NOMO-1 treated with DMSO at 0.1 percent for 48 hours (cell line): ENCODE measurements around the gene USP6NL.
A peak's percentile ranks its signal among the peaks of the same experiment; 100 is the strongest.
"Not testable (repeated sequence)": the region's sequence is repeated elsewhere in the genome, so short reads cannot be mapped to it uniquely, and the experiment has no call there.

Source experiments
- DNase-seq: peaks from one replicate; lab custom pipeline; 2025; ENCODE audit not compliant: unreplicated experiment; lab: John Stamatoyannopoulos, UW

Gene USP6NL

GRCh38 chr10:11520892-11521291 lies 90.6 kb downstream of the USP6NL start:
- DNase-seq: no peak

GRCh38 chr10:11517150-11517549 lies 94.3 kb downstream of the USP6NL start:
- DNase-seq: no peak

GRCh38 chr10:11516431-11516746 lies 95.1 kb downstream of the USP6NL start:
- DNase-seq: no peak

DNA sequence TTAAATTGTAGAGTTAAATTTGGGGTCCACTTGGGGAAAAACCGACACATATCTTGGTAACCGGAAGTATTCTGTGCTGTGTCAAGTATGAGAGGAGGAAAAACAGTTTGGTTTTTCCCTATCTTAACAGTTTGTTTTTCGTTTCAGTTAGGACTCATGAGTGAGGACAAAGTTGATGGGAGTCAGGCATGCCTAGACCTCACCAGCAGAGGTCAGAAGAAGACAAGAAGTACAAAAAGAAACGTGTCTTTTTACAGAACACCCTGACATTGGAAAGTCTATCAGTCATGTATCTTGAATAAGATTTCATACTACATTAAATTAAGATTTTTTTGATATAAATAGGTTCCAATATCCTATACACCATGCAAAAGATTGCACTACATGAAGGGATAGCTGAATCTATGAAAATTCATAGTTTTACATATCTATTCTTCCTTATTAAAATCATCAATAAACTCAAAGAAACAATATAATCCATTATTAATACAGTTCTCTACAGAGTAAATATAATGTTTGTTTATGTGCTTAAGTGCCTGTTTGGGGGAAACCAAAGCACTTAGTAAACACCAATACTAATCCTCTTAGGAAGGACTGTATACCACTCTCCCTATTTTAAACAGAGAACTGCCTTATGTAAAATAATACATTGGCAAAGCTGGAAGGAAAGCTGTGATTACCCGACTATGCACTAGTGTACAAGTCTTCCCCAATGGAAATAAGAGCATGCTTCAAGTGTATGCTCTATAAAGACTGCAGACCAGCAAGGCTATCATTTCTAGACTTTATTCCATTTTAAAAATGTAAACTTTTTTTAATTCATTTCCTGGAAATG lies 95.6 kb downstream of the USP6NL start:
- DNase-seq: peak; percentile 62

- DNase-seq: no peak
Measured at GRCh38 chr10:11513727-11514126, 97.7 kb downstream of the USP6NL start.

DNA sequence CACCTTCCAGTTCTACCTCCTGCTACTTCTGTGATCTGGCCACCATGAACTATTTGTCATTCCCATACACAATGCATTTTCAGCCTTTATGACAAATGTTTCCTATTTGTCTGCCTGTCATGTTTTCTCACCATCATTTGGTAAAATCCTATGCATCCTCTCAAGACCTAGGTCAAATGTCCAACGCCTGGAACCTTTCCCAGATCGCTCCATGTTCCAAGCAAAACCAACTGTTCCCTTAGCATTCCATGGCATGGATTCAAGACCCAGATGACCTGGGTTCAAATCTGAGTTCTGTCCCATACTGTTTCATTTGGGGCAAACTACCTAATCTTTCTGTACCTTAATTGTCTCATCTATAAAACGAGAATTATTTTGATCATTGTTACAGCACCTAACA lies 98.9 kb downstream of the USP6NL start:
- no peak for DNase-seq

DNA sequence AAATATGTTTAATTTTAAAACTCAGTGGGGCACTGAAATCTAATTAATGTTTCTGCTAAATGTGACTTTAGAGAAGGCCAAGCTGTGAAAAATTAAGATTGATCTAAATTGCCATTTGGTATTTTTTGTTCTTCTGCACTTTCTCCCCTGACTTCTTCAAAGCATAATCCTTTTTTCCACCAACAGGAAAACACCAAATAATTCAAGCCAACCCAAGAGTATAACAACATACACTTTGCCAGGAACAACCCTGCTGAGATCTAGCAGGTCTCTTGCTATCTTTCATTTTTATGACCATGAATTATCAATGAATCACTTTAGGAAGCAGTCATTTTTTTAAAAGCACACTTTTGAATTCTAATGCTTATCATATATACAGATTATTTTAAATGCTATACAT lies 100.1 kb downstream of the USP6NL start:
- no peak for DNase-seq

- DNase-seq: no peak
Measured at GRCh38 chr10:11510736-11511135, 100.7 kb downstream of the USP6NL start.

- no peak for DNase-seq
Measured at GRCh38 chr10:11510281-11510680, 101.2 kb downstream of the USP6NL start.

GRCh38 chr10:11509036-11509435 lies 102.4 kb downstream of the USP6NL start:
- DNase-seq: no peak

GRCh38 chr10:11506247-11506789 lies 105.1 kb downstream of the USP6NL start:
- DNase-seq: no peak

- DNase-seq: no peak
Measured at GRCh38 chr10:11505639-11506038, 105.8 kb downstream of the USP6NL start.

DNA sequence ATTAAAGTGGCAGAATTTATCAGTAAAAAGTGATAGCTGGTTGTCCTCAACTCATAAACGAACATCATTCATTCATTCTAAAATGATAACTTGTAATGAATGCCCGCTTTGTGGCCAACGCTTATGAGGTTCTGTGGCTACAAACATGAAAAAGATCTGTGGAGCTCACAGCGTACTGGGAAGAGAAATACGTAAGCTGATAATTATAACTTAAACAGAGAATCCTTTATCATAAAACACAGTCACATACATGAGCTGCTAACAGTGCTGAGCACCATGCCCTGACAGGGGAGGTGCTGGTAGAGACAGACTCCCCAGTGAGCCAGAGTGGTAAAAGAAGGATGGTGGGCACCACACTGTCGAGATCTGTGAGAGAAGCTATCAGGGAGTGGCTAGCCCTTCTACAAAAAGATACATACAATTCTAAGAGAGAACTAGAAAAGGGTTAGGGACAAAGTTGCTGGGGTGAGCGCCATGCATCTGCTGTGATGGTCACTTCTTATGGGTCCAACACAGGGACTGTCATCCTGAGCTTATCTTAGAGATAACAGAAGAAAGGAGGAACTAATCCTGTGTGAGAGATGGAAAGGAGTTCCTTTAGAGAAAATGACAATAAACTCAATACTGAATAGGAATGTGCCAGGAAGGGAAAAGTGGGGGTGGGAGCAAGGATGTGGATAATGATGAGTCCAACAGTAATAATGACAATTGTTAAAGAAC lies 106.7 kb downstream of the USP6NL start:
- no peak for DNase-seq

DNA sequence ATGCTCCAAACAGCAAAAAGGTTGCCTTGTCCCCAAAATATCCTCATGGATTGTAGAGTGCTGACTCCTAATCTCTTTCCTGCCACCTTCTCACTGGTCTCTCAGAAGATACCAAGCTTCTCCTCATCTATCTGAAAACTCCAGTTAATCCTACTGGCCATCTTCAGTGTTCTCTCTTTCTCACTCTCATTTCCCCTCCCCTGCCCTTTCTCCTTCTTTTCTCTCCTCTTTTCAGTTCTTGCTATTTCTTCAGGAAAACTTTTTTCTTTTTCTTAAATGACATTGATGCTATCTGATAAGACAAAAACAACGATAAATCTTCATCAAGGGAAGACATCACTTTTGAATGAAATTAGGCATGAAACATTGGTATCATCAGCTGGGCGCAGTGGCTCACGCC lies 109.8 kb downstream of the USP6NL start:
- DNase-seq: no peak

DNA sequence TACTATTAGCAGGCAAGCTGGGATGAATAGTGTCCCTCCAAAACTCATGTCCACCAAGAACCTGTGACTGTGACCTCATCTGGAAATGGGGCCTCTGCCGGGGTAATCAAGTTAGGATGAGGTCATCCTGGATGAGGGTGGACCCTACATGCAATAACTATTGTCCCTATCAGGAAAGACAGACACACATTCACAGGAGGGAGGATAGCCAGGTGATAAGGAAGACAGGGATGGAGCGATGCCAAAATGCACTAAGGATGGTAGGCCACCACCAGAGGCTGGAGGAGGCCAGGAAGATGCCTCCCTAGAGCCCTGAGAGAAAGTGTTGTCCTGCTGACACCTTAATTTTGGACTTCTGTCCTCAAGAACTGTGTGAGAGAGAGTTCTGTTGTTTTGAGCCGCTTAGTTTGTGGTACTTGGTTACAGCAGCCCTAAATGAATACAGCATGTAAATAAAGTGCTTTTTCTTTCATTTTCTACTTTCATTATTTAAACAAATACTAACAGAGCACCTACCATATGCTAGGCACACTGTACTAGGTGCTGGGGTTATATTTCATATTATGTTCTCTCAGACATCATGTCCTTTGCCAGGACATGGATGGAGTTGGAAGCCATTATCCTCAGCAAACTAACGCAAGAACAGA lies 111.9 kb downstream of the USP6NL start:
- DNase-seq: no peak

DNA sequence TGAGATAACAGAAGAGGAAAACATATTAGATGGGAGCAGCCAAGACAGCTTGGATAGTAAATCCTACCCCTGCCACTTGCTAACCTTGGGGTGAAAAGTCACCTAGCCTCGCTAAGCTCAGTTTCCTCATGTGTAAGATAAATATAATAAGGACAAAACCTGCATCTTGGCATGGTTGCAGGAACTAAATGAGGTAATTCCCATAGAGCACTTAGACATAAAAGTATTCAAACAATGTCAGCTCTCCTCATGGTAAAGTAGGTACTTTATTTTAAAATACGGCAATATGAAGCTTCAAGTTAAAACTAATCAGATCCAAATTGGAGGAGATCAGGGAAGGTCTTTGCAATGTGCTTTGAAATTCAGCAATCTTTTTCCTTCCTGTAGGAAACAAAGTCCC lies 113.1 kb downstream of the USP6NL start:
- DNase-seq: no peak

DNA sequence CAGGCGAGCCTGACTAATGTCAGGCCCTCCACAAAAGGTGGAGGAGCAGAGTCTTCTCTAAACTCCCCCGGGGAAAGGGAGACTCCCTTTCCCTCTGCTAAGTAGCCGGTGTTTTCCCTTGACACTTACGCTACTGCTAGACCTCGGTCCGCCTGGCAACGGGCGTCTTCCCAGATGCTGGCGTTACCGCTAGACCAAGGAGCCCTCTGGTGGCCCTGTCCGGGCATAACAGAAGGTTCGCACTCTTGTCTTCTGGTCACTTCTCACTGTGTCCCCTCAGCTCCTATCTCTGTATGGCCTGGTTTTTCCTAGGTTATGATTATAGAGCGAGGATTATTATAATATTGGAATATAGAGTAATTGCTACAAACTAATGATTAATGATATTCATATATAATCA lies 116.5 kb downstream of the USP6NL start:
- not testable (repeated sequence) for DNase-seq

DNA sequence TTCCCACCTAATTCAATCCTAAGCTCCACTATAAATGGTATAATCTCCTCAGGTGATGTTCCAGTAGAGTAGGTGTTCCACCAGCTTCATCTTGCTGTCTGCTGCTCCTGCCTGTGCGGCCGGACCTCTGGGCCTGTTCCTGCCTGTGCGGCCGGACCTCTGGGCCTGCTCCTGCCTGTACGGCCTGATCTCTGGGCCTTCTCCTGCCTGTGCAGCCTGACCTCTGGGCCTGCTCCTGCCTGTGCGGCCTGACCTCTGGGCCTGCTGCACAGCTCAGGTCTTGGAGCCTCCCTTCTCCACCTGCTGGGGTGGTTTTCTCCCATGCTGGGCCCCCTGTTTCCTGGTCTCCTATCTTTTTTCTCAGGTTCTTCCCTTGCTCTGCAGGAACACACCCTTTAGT lies 117.8 kb downstream of the USP6NL start:
- DNase-seq: no peak

GRCh38 chr10:11491087-11491486 lies 120.4 kb downstream of the USP6NL start:
- no peak for DNase-seq

DNA sequence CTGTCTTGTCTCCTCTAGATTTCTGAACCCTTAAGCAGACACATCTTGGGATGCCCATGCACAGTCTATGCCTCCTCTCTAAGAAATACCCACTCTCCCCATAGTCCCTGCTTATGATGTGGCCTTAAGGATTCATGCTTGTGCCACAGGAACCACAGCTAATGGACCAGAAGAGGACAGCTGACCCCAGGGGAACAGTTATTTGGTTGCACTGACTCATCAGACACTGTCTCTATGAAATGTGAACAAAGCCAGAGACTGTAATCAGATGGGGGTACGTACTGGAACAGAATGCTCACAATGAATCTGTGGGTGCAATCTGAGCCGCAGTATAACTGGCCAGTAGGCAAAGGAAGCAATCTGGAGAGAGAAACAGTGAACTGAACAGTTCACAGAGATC lies 121.9 kb downstream of the USP6NL start:
- DNase-seq: no peak

- DNase-seq: no peak
Measured at GRCh38 chr10:11488126-11488525, 123.3 kb downstream of the USP6NL start.
